GM12872 (cell line): ENCODE measurements around the gene CYYR1.

Experiments
- TF ChIP-seq, protein P1 (sequence below): IDR thresholded peaks from 3 replicates; pipeline ENCODE4 v1.5.1; 2011; ENCODE audit warnings: low read depth, mild to moderate bottlenecking, low read length, moderate library complexity; ENCODE audit not compliant: insufficient read depth

CYYR1 gene

DNA sequence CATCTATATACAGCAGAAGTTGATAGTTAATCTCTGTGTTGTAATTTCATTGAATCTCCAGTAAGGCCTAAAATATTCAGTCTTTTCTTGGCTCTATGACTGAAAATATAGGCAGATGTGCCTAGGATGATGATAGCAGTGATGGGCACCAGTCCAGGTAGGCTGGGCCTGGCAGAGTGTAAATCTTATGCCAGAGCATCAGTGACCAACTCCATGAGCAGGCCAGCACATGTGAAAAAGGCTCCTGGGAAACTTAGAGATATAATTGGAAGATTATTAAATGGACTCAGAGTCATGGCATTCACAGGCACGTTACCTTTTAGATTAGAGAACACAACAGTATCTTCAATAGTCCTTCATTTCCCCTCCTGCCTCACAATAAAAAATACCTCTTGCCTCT, 20.7 kb upstream of the CYYR1 start:
- TF ChIP-seq, protein P1, sequence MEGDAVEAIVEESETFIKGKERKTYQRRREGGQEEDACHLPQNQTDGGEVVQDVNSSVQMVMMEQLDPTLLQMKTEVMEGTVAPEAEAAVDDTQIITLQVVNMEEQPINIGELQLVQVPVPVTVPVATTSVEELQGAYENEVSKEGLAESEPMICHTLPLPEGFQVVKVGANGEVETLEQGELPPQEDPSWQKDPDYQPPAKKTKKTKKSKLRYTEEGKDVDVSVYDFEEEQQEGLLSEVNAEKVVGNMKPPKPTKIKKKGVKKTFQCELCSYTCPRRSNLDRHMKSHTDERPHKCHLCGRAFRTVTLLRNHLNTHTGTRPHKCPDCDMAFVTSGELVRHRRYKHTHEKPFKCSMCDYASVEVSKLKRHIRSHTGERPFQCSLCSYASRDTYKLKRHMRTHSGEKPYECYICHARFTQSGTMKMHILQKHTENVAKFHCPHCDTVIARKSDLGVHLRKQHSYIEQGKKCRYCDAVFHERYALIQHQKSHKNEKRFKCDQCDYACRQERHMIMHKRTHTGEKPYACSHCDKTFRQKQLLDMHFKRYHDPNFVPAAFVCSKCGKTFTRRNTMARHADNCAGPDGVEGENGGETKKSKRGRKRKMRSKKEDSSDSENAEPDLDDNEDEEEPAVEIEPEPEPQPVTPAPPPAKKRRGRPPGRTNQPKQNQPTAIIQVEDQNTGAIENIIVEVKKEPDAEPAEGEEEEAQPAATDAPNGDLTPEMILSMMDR = no peak

DNA sequence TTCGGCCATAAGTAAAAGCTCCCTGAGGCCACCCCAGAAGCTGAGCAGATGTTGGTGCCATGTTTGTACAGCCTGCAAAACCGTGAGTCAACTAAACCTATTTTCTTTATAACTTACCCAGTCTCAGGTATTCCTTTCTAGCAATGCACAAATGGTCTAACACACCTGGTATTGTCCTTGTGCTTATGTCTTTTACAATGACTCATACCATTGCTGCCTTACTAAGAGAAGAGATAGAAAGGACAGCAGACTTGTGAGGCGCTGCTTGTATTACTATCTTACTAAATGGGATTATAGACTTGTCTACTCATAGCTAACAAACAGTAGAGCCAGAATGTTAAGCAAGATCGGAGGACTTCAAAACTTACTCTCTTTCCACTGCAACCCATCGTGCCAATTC, 18.5 kb upstream of the CYYR1 start:
- TF ChIP-seq, protein P1 = no peak

DNA sequence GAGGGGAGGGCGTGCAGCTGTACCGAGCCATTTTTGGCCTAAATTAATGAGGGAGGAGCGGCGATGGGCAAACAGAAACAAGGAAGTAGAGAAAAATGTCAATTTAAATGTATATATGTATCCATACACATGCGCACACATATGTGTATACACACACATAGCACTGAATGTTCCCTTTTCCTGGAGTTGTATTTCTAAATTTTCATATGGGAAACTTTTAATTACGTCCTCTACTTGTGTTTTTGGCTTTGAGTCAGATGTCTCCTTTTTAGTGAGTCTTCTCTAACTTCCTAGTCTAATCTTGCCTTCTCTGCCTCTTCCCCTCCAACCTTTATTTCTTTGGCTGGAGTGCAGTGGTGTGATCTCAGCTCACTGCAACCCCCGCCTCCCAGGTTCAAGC, 15.4 kb upstream of the CYYR1 start:
- TF ChIP-seq, protein P1 = no peak

DNA sequence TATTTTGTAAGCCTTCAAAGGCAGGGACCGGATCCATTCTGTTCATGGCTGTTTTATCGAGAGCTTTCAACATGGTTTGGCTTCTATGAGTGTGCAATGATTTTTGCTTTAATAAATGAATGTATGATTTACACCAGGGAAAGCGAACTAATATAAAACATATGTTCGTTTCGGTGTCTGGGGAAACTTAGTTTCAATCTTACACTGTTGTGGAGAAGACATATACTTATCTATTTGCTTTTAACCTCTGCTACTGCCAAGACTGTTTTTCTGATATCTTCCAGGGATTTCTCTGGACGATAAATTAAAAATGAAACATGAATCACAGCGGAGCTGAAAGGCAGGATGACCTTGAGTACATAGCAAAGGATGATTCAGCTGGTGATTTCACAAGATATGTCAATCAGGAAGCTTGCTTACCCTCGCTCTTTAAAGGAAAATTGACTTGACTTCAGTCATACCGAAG, 14.7 kb upstream of the CYYR1 start:
- TF ChIP-seq, protein P1 = no peak

DNA sequence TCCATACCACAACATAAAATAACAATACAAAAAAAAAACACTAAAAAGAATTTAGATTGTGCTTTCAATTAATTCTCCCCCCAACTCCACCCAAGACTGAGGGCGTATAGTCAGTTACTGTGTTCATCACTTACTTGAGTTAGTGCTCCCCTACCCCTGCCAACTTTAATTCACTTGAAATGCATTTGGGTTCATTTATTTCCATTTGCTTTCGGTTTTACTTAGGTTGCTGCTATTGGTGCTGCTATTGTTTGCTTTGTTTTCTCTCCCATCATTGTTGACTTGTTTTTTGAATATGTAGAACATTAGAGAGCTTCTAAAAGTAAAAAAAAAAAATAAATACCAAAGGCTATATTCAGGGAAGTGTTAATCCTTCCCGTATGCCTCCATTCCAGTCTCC, 10.7 kb upstream of the CYYR1 start:
- TF ChIP-seq, protein P1 = no peak

GRCh38 chr21:26581818-26582217, 8.7 kb upstream of the CYYR1 start:
- TF ChIP-seq, protein P1 = no peak

GRCh38 chr21:26572076-26572701, 897 bp downstream of the CYYR1 start:
- TF ChIP-seq, protein P1 = no peak

DNA sequence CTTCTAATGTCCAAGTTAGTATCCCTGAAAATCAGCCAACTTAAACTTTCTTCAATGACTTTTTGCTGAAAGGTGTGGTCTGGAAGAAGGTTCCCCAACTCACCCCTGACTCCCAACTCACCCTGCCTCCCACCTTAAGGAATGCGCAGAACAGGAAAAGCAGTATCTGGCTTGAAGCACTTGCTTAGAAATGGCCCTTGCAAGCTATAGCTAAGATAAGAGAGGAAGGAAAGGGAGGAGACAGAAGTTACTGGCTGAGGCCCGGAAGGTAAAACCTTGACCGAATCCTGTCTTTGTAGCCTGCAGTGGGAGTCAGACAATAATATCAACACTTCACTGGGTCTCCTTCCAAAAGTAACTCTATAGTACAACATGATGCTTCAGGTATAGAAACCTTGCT, 2.9 kb downstream of the CYYR1 start:
- TF ChIP-seq, protein P1 = no peak
